Measurements from ENCODE around the gene NT5M. TPM values are rescaled to one million over a fixed set of nuclear protein-coding genes. Genes with fewer than 3 reads are reported as not detected.

Gene NT5M
- polyA plus RNA-seq, 2 of the 4 experiments (the other 2 are of a cell fraction) = 5.3 to 5.9 TPM

- TF ChIP-seq E2F6 (IDR thresholded peaks at IDR 0.05; ENCODE audit: borderline replicate concordance, low read depth) (no peak), PHF8 (IDR thresholded peaks at IDR 0.05; ENCODE audit: borderline replicate concordance, low read depth) (no peak), POLR2A (IDR thresholded peaks at IDR 0.05; ENCODE audit: low read length) (no peak), TP53 (CRISPR knock-in tag; IDR thresholded peaks at IDR 0.05) (no peak)
These were observed 49.0 kb downstream of the NT5M start (continued) for GRCh38 chr17:17351901-17352781.

DNA sequence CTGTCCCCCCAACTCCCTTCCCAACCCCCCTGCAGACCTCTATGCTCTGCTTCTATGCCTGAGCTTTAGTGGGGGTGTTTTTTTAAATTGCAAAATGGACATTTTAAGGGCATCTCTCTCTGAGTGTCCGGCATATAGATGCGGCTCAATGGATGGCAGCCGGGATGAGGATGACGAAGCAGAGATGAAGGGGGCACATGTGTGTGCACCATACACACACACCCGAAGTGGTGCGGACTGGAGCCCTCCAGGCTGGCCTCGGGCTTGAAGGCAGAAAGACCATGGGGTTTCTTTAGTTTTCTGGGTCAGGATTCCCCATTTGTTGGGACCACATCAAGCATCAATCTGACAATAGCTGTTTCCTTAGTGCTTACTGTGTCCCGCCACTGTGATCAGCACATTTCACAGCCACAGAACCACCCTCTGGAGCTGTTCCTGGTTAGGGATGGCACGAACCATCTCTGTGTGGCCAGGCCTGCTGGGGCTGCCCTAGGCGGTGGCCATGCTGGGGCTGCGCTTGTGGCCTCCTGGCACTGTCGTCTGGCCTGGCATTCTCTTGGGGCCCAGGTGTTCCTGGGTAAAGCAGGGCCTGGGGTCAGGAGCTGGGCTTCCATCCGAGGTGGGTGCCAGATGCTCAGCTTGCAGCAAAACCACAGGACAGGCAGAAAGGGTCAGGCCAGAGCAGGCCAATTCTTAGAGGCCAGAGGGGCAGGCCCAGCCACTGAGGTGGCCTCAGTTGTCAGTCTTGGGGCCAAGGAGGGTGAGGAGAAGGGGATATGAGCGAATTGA is 49.9 kb downstream of the NT5M start:
- ChIA-PET POLR2A (no interaction called here), CTCF (interaction anchor here (0.6 to 18.2 kb wide), 19 partner anchors 17 to 328 kb away, joined by 3 to 365 read pairs (median 6); partner anchors contain the start of genes PEMT and RASD1)
- no peak for FAIRE-seq
- no peak for DNase-seq (ENCODE audit: low read depth in 1 of 2, low spot score in 1 of 2)
- ATAC-seq = no peak
- WGBS (ENCODE audit: missing lambda C conversion rate) = 74% methylated on average over 11 of the region's 14 CpGs
- no peak overlapping the region for H3K4me2 ChIP-seq
- H3K4me1 ChIP-seq = 0 out of 3 replicates have a peak, but pooled peaks cover 4% of the 10 kb centered on the region
- no peak overlapping the region for H3K4me3 ChIP-seq
- TF ChIP-seq POLR2A (IDR thresholded peaks at IDR 0.05; ENCODE audit: low read length) = no peak
- no peak for TF ChIP-seq CEBPB (IDR thresholded peaks at IDR 0.05)
- no peak for TF ChIP-seq BHLHE40 (IDR thresholded peaks at IDR 0.05; ENCODE audit: low read depth, low read length)
- TF ChIP-seq RNF2 (IDR thresholded peaks at IDR 0.05; ENCODE audit: borderline replicate concordance, low read depth) = no peak
- no peak for TF ChIP-seq ESRRA (IDR thresholded peaks at IDR 0.05; ENCODE audit: borderline replicate concordance, low read length)
- no peak for TF ChIP-seq CHD4 (IDR thresholded peaks at IDR 0.05; ENCODE audit: borderline replicate concordance)
- TF ChIP-seq KDM5A (IDR thresholded peaks at IDR 0.05) = no peak
- TF ChIP-seq ZFP36 (IDR thresholded peaks at IDR 0.05; ENCODE audit: borderline replicate concordance, partially characterized antibody) = no peak
- TF ChIP-seq NFE2L2 (conservative IDR thresholded peaks at IDR 0.05; ENCODE audit: low read length) = no peak
- no peak for TF ChIP-seq CTCF (IDR thresholded peaks at IDR 0.05)
- TF ChIP-seq HEYL (CRISPR knock-in tag; IDR thresholded peaks at IDR 0.05) = no peak
- TF ChIP-seq HDAC2 (IDR thresholded peaks at IDR 0.05) = no peak
- TF ChIP-seq HMGXB4 (CRISPR knock-in tag; IDR thresholded peaks at IDR 0.05; ENCODE audit: borderline replicate concordance) = no peak
- H3K9me3 ChIP-seq = no peaks in the 10 kb centered on the region
- H3K27ac ChIP-seq = no peak overlapping the region
